ENCODE measurements around the gene RAI1.

DNA sequence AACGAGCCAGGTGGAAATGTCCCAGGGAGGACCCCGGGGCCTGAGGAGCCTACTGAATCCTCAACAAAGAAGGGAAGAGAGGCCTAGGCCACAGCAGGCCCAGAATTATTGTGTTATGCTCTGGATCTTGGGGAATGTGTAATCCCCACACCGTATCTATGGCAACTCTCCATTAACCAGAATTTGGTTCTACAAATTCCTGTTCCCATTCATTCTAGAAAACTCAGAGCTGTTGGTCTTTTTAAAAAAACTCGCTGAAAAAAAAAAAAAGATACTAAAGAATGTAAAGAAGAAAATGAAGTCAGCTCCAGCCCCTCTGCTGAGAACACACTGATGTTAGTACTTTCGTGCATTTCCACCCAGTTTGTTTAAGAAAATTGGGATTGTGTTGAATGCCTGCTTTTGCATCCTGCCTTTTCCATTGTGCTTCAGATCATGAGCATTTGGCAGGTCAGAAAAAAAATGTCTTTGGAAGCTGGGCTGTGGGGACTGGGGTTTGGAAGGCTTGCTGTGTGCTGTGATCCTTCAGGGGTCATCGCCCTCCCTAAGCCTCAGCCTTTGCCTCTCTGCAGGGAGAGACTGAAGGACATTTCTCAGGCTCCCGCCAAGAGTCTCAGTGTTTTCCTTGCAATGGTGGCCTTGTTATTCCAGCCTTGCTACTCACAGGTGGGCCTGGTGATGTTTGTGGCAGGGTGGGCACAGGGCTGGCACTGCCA is 86.1 kb downstream of the RAI1 start:
- TF ChIP-seq RARB (CRISPR knock-in tag; IDR thresholded peaks at IDR 0.05) (no peak), SMC3 (IDR thresholded peaks at IDR 0.05) (no peak), RCOR1 (IDR thresholded peaks at IDR 0.05; ENCODE audit: low read depth, low read length) (no peak), PHF8 (IDR thresholded peaks at IDR 0.05; ENCODE audit: borderline replicate concordance, low read depth) (no peak), RAD21 (conservative IDR thresholded peaks at IDR 0.05 in 1 of 2, IDR thresholded peaks at IDR 0.05 in 1 of 2) (no peak), POLR2A (IDR thresholded peaks at IDR 0.05; ENCODE audit: low read length) (no peak), HDAC2 (IDR thresholded peaks at IDR 0.05) (no peak)
- TF ChIP-seq, protein P1, sequence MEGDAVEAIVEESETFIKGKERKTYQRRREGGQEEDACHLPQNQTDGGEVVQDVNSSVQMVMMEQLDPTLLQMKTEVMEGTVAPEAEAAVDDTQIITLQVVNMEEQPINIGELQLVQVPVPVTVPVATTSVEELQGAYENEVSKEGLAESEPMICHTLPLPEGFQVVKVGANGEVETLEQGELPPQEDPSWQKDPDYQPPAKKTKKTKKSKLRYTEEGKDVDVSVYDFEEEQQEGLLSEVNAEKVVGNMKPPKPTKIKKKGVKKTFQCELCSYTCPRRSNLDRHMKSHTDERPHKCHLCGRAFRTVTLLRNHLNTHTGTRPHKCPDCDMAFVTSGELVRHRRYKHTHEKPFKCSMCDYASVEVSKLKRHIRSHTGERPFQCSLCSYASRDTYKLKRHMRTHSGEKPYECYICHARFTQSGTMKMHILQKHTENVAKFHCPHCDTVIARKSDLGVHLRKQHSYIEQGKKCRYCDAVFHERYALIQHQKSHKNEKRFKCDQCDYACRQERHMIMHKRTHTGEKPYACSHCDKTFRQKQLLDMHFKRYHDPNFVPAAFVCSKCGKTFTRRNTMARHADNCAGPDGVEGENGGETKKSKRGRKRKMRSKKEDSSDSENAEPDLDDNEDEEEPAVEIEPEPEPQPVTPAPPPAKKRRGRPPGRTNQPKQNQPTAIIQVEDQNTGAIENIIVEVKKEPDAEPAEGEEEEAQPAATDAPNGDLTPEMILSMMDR (IDR thresholded peaks at IDR 0.05), result no peak
- TF ChIP-seq, protein P2, sequence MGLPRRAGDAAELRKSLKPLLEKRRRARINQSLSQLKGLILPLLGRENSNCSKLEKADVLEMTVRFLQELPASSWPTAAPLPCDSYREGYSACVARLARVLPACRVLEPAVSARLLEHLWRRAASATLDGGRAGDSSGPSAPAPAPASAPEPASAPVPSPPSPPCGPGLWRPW (IDR thresholded peaks at IDR 0.05), result no peak

Measured in A549 (cell line).